HEK293 (cell line): ENCODE measurements around the gene ZNF227.

Source experiments
- CTCF ChIA-PET: fragments of 350-600 bp; formaldehyde crosslinking; extraction: SDS; loops from one replicate; lab custom pipeline; 2021; ENCODE audit warnings: antibody characterized with exemption; lab: Yijun Ruan, JAX
- POLR2A ChIA-PET: fragments of 300-600 bp; formaldehyde crosslinking; extraction: SDS; loops from one replicate; lab custom pipeline; 2020; ENCODE audit warnings: antibody characterized with exemption, inconsistent platforms; lab: Yijun Ruan, JAX
- H3K27ac ChIP-seq: fragments of 200-500 bp; sonication (Bioruptor generic); 2 replicates; pipeline ENCODE4 v1.5.1; 2014; ENCODE audit warnings: low read depth, low read length, control low read depth, inconsistent platforms; ENCODE audit errors: extremely low read depth
- H3K36me3 ChIP-seq, 2 experiments: fragments of 200-500 bp in 1 of 2; sonication (Bioruptor generic) in 1 of 2; 1 replicate in 1 of 2; 2 replicates in 1 of 2; pipeline ENCODE4 v1.5.1; 2014 to 2017; ENCODE audit warnings: inconsistent platforms in 2 of 2, low read length in 2 of 2; ENCODE audit not compliant: control insufficient read depth in 2 of 2, insufficient read depth in 1 of 2
- H3K4me1 ChIP-seq: fragments of 200-500 bp; sonication (Bioruptor generic); 2 replicates; pipeline ENCODE4 v1.5.1; 2014; ENCODE audit warnings: mild to moderate bottlenecking, low read length, inconsistent platforms; ENCODE audit not compliant: control insufficient read depth, insufficient read depth
- H3K4me3 ChIP-seq: 2 replicates; pipeline ENCODE4 v1.5.1; 2011; ENCODE audit warnings: low read depth, mild to moderate bottlenecking, control low read depth, low read length, moderate library complexity
- H3K9me3 ChIP-seq: fragments of 200-500 bp; sonication (Bioruptor generic); 2 replicates; pipeline ENCODE4 v1.5.1; 2014; ENCODE audit warnings: low read depth, low read length, inconsistent platforms; ENCODE audit not compliant: control insufficient read depth, insufficient read depth
- GFI1B ChIP-seq: fragments of 450-650 bp; formaldehyde crosslinking; IDR thresholded peaks from 2 replicates; pipeline ENCODE4 v1.5.1; 2016; ENCODE audit warnings: missing biosample characterization, missing genetic modification characterization
- HOXD13 ChIP-seq: sonication (generic); formaldehyde crosslinking; IDR thresholded peaks from 2 replicates; pipeline ENCODE4 v1.8.0; 2022; ENCODE audit warnings: missing genetic modification reagents, borderline replicate concordance
- KLF9 ChIP-seq: fragments of 450-650 bp; formaldehyde crosslinking; IDR thresholded peaks from 2 replicates; pipeline ENCODE4 v1.5.1; 2016; ENCODE audit warnings: missing biosample characterization, missing genetic modification characterization, low read depth
- PRDM6 ChIP-seq: fragments of 450-650 bp; formaldehyde crosslinking; IDR thresholded peaks from 2 replicates; pipeline ENCODE4 v1.5.1; 2017; ENCODE audit warnings: missing biosample characterization, missing genetic modification characterization
- ZNF140 ChIP-seq: fragments of 450-650 bp; formaldehyde crosslinking; IDR thresholded peaks from 2 replicates; pipeline ENCODE4 v1.5.1; 2016; ENCODE audit warnings: missing biosample characterization, missing genetic modification characterization
- ZNF16 ChIP-seq: fragments of 450-650 bp; formaldehyde crosslinking; IDR thresholded peaks from 2 replicates; pipeline ENCODE4 v1.5.1; 2016; ENCODE audit warnings: low read depth, missing biosample characterization, missing genetic modification characterization
- ZNF175 ChIP-seq: fragments of 450-650 bp; formaldehyde crosslinking; IDR thresholded peaks from 2 replicates; pipeline ENCODE4 v1.5.1; 2016; ENCODE audit warnings: missing biosample characterization, missing genetic modification characterization
- ZNF19 ChIP-seq: fragments of 450-650 bp; formaldehyde crosslinking; IDR thresholded peaks from 2 replicates; pipeline ENCODE4; 2016; ENCODE audit warnings: missing biosample characterization, missing genetic modification characterization, low read depth
- ZNF274 ChIP-seq, 2 experiments: fragments of 200-500 bp in 1 of 2; fragments of 450-650 bp in 1 of 2; sonication (Bioruptor generic) in 1 of 2; formaldehyde crosslinking in 1 of 2; IDR thresholded peaks; 2 replicates each; pipeline versions ENCODE4 v1.5.1 to v1.6.1; 2014 to 2016; ENCODE audit warnings: borderline replicate concordance in 1 of 2, inconsistent platforms in 1 of 2, low read length in 1 of 2, missing biosample characterization in 1 of 2, missing genetic modification characterization in 1 of 2
- ZNF549 ChIP-seq: fragments of 450-650 bp; IDR thresholded peaks from 2 replicates; pipeline ENCODE4 v1.5.1; 2018; ENCODE audit warnings: missing biosample characterization, missing genetic modification characterization, mild to moderate bottlenecking, inconsistent platforms, moderate library complexity
- ZNF629 ChIP-seq: fragments of 450-650 bp; formaldehyde crosslinking; IDR thresholded peaks from 2 replicates; pipeline ENCODE4 v1.5.1; 2017; ENCODE audit warnings: missing biosample characterization, missing genetic modification characterization
- TF ChIP-seq, protein P1 (sequence below): fragments of 450-650 bp; formaldehyde crosslinking; IDR thresholded peaks from 2 replicates; pipeline ENCODE4 v1.5.0; 2017; ENCODE audit warnings: missing biosample characterization, missing genetic modification characterization, borderline replicate concordance
- TF ChIP-seq, protein P2 (sequence below): fragments of 450-650 bp; formaldehyde crosslinking; IDR thresholded peaks from 2 replicates; pipeline ENCODE4 v1.5.1; 2016; ENCODE audit warnings: missing biosample characterization, missing genetic modification characterization
- TF ChIP-seq, protein P3 (sequence below): fragments of 450-650 bp; formaldehyde crosslinking; IDR thresholded peaks from 2 replicates; pipeline ENCODE4 v1.5.1; 2016; ENCODE audit warnings: missing biosample characterization, missing genetic modification characterization
- TF ChIP-seq, protein P4 (sequence below): fragments of 450-650 bp; formaldehyde crosslinking; optimal IDR thresholded peaks from 2 replicates; pipeline ENCODE3; 2016; ENCODE audit warnings: missing biosample characterization, mild to moderate bottlenecking, missing genetic modification characterization

Gene ZNF227

GRCh38 chr19:44277331-44277730 lies 65.0 kb downstream of the ZNF227 start (continued):
- TF ChIP-seq PRDM6 (no peak), ZNF629 (tag by site-specific recombination) (no peak), ZNF16 (tag by site-specific recombination) (no peak), ZNF19 (tag by site-specific recombination) (no peak)

- POLR2A ChIA-PET: no interaction called here
Measured at GRCh38 chr19:44278181-44278690, 65.9 kb downstream of the ZNF227 start.

More at GRCh38 chr19:44278181-44278690, 65.9 kb downstream of the ZNF227 start:
- TF ChIP-seq, protein P1, sequence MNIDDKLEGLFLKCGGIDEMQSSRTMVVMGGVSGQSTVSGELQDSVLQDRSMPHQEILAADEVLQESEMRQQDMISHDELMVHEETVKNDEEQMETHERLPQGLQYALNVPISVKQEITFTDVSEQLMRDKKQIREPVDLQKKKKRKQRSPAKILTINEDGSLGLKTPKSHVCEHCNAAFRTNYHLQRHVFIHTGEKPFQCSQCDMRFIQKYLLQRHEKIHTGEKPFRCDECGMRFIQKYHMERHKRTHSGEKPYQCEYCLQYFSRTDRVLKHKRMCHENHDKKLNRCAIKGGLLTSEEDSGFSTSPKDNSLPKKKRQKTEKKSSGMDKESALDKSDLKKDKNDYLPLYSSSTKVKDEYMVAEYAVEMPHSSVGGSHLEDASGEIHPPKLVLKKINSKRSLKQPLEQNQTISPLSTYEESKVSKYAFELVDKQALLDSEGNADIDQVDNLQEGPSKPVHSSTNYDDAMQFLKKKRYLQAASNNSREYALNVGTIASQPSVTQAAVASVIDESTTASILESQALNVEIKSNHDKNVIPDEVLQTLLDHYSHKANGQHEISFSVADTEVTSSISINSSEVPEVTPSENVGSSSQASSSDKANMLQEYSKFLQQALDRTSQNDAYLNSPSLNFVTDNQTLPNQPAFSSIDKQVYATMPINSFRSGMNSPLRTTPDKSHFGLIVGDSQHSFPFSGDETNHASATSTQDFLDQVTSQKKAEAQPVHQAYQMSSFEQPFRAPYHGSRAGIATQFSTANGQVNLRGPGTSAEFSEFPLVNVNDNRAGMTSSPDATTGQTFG (tag by site-specific recombination): no peak
- TF ChIP-seq GFI1B (tag by site-specific recombination): no peak
- TF ChIP-seq KLF9 (tag by site-specific recombination): no peak
- no peak for TF ChIP-seq HOXD13 (CRISPR knock-in tag)
- no peak for TF ChIP-seq ZNF175 (tag by site-specific recombination)
- TF ChIP-seq ZNF140 (tag by site-specific recombination): no peak
- TF ChIP-seq, protein P2, sequence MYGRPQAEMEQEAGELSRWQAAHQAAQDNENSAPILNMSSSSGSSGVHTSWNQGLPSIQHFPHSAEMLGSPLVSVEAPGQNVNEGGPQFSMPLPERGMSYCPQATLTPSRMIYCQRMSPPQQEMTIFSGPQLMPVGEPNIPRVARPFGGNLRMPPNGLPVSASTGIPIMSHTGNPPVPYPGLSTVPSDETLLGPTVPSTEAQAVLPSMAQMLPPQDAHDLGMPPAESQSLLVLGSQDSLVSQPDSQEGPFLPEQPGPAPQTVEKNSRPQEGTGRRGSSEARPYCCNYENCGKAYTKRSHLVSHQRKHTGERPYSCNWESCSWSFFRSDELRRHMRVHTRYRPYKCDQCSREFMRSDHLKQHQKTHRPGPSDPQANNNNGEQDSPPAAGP (tag by site-specific recombination): no peak
- no peak for TF ChIP-seq ZNF274 (IDR thresholded peaks at IDR 0.05; ENCODE audit: low read length)
- no peak for TF ChIP-seq ZNF274 (tag by site-specific recombination; IDR thresholded peaks at IDR 0.05; ENCODE audit: borderline replicate concordance)
- TF ChIP-seq, protein P3, sequence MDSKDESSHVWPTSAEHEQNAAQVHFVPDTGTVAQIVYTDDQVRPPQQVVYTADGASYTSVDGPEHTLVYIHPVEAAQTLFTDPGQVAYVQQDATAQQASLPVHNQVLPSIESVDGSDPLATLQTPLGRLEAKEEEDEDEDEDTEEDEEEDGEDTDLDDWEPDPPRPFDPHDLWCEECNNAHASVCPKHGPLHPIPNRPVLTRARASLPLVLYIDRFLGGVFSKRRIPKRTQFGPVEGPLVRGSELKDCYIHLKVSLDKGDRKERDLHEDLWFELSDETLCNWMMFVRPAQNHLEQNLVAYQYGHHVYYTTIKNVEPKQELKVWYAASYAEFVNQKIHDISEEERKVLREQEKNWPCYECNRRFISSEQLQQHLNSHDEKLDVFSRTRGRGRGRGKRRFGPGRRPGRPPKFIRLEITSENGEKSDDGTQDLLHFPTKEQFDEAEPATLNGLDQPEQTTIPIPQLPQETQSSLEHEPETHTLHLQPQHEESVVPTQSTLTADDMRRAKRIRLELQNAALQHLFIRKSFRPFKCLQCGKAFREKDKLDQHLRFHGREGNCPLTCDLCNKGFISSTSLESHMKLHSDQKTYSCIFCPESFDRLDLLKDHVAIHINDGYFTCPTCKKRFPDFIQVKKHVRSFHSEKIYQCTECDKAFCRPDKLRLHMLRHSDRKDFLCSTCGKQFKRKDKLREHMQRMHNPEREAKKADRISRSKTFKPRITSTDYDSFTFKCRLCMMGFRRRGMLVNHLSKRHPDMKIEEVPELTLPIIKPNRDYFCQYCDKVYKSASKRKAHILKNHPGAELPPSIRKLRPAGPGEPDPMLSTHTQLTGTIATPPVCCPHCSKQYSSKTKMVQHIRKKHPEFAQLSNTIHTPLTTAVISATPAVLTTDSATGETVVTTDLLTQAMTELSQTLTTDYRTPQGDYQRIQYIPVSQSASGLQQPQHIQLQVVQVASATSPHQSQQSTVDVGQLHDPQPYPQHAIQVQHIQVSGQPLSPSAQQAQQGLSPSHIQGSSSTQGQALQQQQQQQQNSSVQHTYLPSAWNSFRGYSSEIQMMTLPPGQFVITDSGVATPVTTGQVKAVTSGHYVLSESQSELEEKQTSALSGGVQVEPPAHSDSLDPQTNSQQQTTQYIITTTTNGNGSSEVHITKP (tag by site-specific recombination): no peak
- TF ChIP-seq, protein P4, sequence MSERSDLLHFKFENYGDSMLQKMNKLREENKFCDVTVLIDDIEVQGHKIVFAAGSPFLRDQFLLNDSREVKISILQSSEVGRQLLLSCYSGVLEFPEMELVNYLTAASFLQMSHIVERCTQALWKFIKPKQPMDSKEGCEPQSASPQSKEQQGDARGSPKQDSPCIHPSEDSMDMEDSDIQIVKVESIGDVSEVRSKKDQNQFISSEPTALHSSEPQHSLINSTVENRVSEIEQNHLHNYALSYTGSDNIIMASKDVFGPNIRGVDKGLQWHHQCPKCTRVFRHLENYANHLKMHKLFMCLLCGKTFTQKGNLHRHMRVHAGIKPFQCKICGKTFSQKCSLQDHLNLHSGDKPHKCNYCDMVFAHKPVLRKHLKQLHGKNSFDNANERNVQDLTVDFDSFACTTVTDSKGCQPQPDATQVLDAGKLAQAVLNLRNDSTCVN (tag by site-specific recombination): no peak
- TF ChIP-seq ZNF549: no peak
- CTCF ChIA-PET: interaction anchor here (0.7 kb wide), 2 partner anchors 151 to 330 kb away, joined by 3 read pairs; no protein-coding TSS in a partner anchor
- Histone ChIP-seq H3K4me3 (no peak overlapping the region), H3K9me3 (peaks cover 12% of the 10 kb centered on the region), H3K4me1 (no peaks in the 10 kb centered on the region), H3K36me3 (peaks cover 12 to 22% of the 10 kb centered on the region in 2 experiments), H3K27ac (no peak overlapping the region)
